ENCODE data around the gene ZFP64. TPM values are rescaled to one million over a fixed set of nuclear protein-coding genes. Genes with fewer than 3 reads are reported as not detected.
A peak's percentile ranks its signal among the peaks of the same experiment; 100 is the strongest.
"Not testable (repeated sequence)": the region's sequence is repeated elsewhere in the genome, so short reads cannot be mapped to it uniquely, and the experiment has no call there.

ZFP64 gene
- total and polyA plus RNA-seq, 5 donors: 3.7 to 10.6 (median 8.5) TPM

GRCh38 chr20:52153896-52154295 is 37.7 kb downstream of the ZFP64 start:
- Histone ChIP-seq H3K27me3 (ENCODE audit: control insufficient read depth, insufficient read depth) (no peaks in the 10 kb centered on the region), H3K27ac (ENCODE audit: low read length) (no peak overlapping the region), H3K9me3 (ENCODE audit: control insufficient read depth, low read length) (no peaks in the 10 kb centered on the region), H3K4me1 (ENCODE audit: control insufficient read depth, insufficient read depth, low read length) (no peaks in the 10 kb centered on the region), H3K4me3 (ENCODE audit: low read length) (no peak overlapping the region)
- 89% methylated on average over 7 of the region's 7 CpGs for WGBS
- DNase-seq (no peak), ATAC-seq (no peak)
- intact Hi-C loops (cut with DNase I): no loop called here

- Histone ChIP-seq H3K9me3 (ENCODE audit: control insufficient read depth, low read length) (no peaks in the 10 kb centered on the region), H3K4me1 (ENCODE audit: control insufficient read depth, insufficient read depth, low read length) (no peaks in the 10 kb centered on the region), H3K27ac (ENCODE audit: low read length) (no peak overlapping the region), H3K4me3 (ENCODE audit: low read length) (no peak overlapping the region), H3K27me3 (ENCODE audit: control insufficient read depth, insufficient read depth) (no peaks in the 10 kb centered on the region)
- intact Hi-C loops (cut with DNase I): no loop called here
- WGBS: 95% methylated on average over 19 of the region's 19 CpGs
- ATAC-seq: no peak
- DNase-seq: no peak
Observed at GRCh38 chr20:52152921-52153320, 38.7 kb downstream of the ZFP64 start.

DNA sequence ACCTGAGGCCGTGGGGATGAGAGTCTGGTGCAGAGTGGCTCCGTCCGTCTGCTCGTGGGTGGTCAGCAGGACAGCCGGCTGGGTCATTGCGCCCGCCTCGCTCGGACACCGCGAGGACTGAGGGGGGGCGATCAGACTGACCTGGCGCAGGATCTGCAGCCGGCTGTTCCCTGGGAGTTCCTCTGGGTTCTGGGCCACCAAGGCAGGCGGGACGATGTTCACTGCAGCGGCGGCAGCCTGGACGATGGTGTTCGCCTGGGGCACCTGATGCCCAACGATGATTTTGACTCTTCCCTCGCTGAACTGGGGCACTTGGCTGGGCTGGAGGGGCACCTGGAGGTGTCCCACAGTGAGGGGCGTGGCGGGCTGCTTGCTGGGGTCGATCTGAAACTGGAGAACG is 39.2 kb downstream of the ZFP64 start:
- Histone ChIP-seq H3K4me3 (ENCODE audit: low read length) (no peak overlapping the region), H3K27me3 (ENCODE audit: control insufficient read depth, insufficient read depth) (no peaks in the 10 kb centered on the region), H3K4me1 (ENCODE audit: control insufficient read depth, insufficient read depth, low read length) (no peaks in the 10 kb centered on the region), H3K27ac (ENCODE audit: low read length) (no peak overlapping the region), H3K9me3 (ENCODE audit: control insufficient read depth, low read length) (no peaks in the 10 kb centered on the region)
- WGBS: 97% methylated on average over 26 of the region's 26 CpGs
- ATAC-seq: peak in 1 of 2 donors; percentile 24
- intact Hi-C loops (cut with DNase I): no loop called here
- no peak for DNase-seq

- no peak for DNase-seq
- intact Hi-C loops (cut with DNase I): no loop called here
Observed at GRCh38 chr20:52150440-52151258, 40.9 kb downstream of the ZFP64 start.

GRCh38 chr20:52145587-52145986 is 46.0 kb downstream of the ZFP64 start:
- DNase-seq (no peak), ATAC-seq (no peak)
- H3K4me3 ChIP-seq (ENCODE audit: low read length): no peak overlapping the region
- no peaks in the 10 kb centered on the region for H3K27me3 ChIP-seq (ENCODE audit: control insufficient read depth, insufficient read depth)
- no peaks in the 10 kb centered on the region for H3K9me3 ChIP-seq (ENCODE audit: control insufficient read depth, low read length)
- intact Hi-C loops (cut with DNase I): no loop called here
- H3K27ac ChIP-seq (ENCODE audit: low read length): no peak overlapping the region
- H3K4me1 ChIP-seq (ENCODE audit: control insufficient read depth, insufficient read depth, low read length): no peaks in the 10 kb centered on the region

More at GRCh38 chr20:52150440-52151258, 40.9 kb downstream of the ZFP64 start:
- no peak overlapping the region for H3K27ac ChIP-seq (ENCODE audit: low read length)
- H3K9me3 ChIP-seq (ENCODE audit: control insufficient read depth, low read length): no peaks in the 10 kb centered on the region
- H3K4me3 ChIP-seq (ENCODE audit: low read length): no peak overlapping the region
- WGBS: 61% methylated on average over 2 of the region's 2 CpGs
- ATAC-seq: peak in 1 of 2 donors; percentile 34
- H3K27me3 ChIP-seq (ENCODE audit: control insufficient read depth, insufficient read depth): no peaks in the 10 kb centered on the region
- H3K4me1 ChIP-seq (ENCODE audit: control insufficient read depth, insufficient read depth, low read length): no peaks in the 10 kb centered on the region

- no peak for ATAC-seq
- no peak overlapping the region for H3K27ac ChIP-seq (ENCODE audit: low read length)
- intact Hi-C loops (cut with DNase I): no loop called here
Observed at GRCh38 chr20:52143277-52143676, 48.3 kb downstream of the ZFP64 start.

GRCh38 chr20:52142757-52143156 is 48.8 kb downstream of the ZFP64 start:
- DNase-seq: no peak
- Histone ChIP-seq H3K4me1 (ENCODE audit: control insufficient read depth, insufficient read depth, low read length) (no peaks in the 10 kb centered on the region), H3K27me3 (ENCODE audit: control insufficient read depth, insufficient read depth) (no peaks in the 10 kb centered on the region), H3K27ac (ENCODE audit: low read length) (no peak overlapping the region), H3K9me3 (ENCODE audit: control insufficient read depth, low read length) (no peaks in the 10 kb centered on the region), H3K4me3 (ENCODE audit: low read length) (no peak overlapping the region)
- intact Hi-C loops (cut with DNase I): no loop called here
- no peak for ATAC-seq
- WGBS: 86% methylated on average over 2 of the region's 2 CpGs

More at GRCh38 chr20:52143277-52143676, 48.3 kb downstream of the ZFP64 start:
- no peaks in the 10 kb centered on the region for H3K9me3 ChIP-seq (ENCODE audit: control insufficient read depth, low read length)
- H3K27me3 ChIP-seq (ENCODE audit: control insufficient read depth, insufficient read depth): no peaks in the 10 kb centered on the region
- DNase-seq: no peak
- no peak overlapping the region for H3K4me3 ChIP-seq (ENCODE audit: low read length)
- no peaks in the 10 kb centered on the region for H3K4me1 ChIP-seq (ENCODE audit: control insufficient read depth, insufficient read depth, low read length)
- 86% methylated on average over 2 of the region's 2 CpGs for WGBS

GRCh38 chr20:52139986-52140385 is 51.6 kb downstream of the ZFP64 start:
- Histone ChIP-seq H3K4me1 (ENCODE audit: control insufficient read depth, insufficient read depth, low read length) (no peaks in the 10 kb centered on the region), H3K27ac (ENCODE audit: low read length) (no peak overlapping the region), H3K4me3 (ENCODE audit: low read length) (no peak overlapping the region), H3K9me3 (ENCODE audit: control insufficient read depth, low read length) (no peaks in the 10 kb centered on the region), H3K27me3 (ENCODE audit: control insufficient read depth, insufficient read depth) (no peaks in the 10 kb centered on the region)
- intact Hi-C loops (cut with DNase I): no loop called here
- no peak for DNase-seq
- ATAC-seq: no peak
- 87% methylated on average over 5 of the region's 5 CpGs for WGBS

DNA sequence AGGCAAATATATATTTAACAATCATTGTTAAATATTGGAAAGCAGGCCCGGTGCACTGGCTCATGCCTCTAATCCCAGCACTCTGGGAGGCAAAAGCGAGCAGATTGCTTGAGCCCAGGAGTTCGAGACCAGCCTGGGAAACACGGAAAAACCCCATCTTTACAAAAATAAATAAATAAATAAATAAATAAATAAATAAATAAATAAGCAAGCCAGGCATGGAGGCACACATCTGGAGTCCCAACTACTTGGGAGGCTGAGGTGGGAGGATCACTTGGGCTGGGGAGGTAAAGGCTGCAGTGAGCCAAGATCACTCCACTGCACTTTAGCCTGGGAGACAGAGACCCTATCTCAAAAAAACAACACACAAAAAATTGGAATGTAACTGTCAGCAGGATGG is 53.7 kb downstream of the ZFP64 start:
- H3K27me3 ChIP-seq (ENCODE audit: control insufficient read depth, insufficient read depth): no peaks in the 10 kb centered on the region
- no peak overlapping the region for H3K4me3 ChIP-seq (ENCODE audit: low read length)
- WGBS: 99% methylated on average over 4 of the region's 4 CpGs
- H3K27ac ChIP-seq (ENCODE audit: low read length): no peak overlapping the region
- ATAC-seq (no peak), DNase-seq (no peak)
- intact Hi-C loops (cut with DNase I): no loop called here
- no peaks in the 10 kb centered on the region for H3K9me3 ChIP-seq (ENCODE audit: control insufficient read depth, low read length)
- no peaks in the 10 kb centered on the region for H3K4me1 ChIP-seq (ENCODE audit: control insufficient read depth, insufficient read depth, low read length)

DNA sequence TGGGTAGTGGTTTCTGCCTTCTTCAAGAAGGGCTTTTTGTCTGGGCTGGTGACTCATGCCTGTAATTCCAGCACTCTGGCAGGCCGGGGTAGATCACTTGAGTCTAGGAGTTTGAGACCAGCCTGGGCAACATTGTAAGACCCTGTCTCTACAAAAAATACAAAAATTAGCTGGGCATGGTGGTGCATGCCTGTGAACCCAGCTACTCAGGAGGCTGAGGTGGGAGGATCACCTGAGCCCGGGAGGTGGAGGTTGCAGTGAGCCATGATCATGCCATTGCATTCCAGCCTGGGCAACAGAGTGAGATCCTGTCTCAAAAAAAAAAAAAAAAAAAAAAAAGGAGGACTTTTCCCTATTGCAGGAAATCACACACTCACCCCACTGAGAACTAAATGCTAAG is 57.9 kb downstream of the ZFP64 start:
- ATAC-seq; H3K27ac ChIP-seq (ENCODE audit: low read length); H3K9me3 ChIP-seq (ENCODE audit: control insufficient read depth, low read length); H3K4me1 ChIP-seq (ENCODE audit: control insufficient read depth, insufficient read depth, low read length); H3K4me3 ChIP-seq (ENCODE audit: low read length); intact Hi-C loops (cut with DNase I); DNase-seq; H3K27me3 ChIP-seq (ENCODE audit: control insufficient read depth, insufficient read depth): not testable (repeated sequence)
- 95% methylated on average over 2 of the region's 2 CpGs for WGBS

GRCh38 chr20:52132337-52132736 is 59.2 kb downstream of the ZFP64 start:
- ATAC-seq (no peak), DNase-seq (no peak)
- intact Hi-C loops (cut with DNase I): no loop called here
- Histone ChIP-seq H3K9me3 (ENCODE audit: control insufficient read depth, low read length) (no peaks in the 10 kb centered on the region), H3K4me3 (ENCODE audit: low read length) (no peak overlapping the region), H3K27ac (ENCODE audit: low read length) (no peak overlapping the region), H3K4me1 (ENCODE audit: control insufficient read depth, insufficient read depth, low read length) (no peaks in the 10 kb centered on the region), H3K27me3 (ENCODE audit: control insufficient read depth, insufficient read depth) (no peaks in the 10 kb centered on the region)
- 91% methylated on average over 3 of the region's 3 CpGs for WGBS

Measured in right cardiac atrium (tissue), 5 donors.